GM13977 (cell line): ENCODE data around the gene ORM2.
A peak's percentile ranks its signal among the peaks of the same experiment; 100 is the strongest.

ENCODE experiments used
- DNase-seq: peaks from one replicate; pipeline ENCODE4 v3.0.0; 2012; ENCODE audit warnings: low spot score
- in situ Hi-C: fragments of 300-500 bp; cut with MboI; formaldehyde crosslinking; loops from one replicate; pipeline ENCODE4 v1.12.0; 2022; ENCODE audit warnings: low sequenced_read_pairs, low pct_unique_long_range_greater_than_20kb, mixed read lengths, inconsistent platforms; ENCODE audit not compliant: unreplicated experiment
- TF ChIP-seq, protein P1 (sequence below): IDR thresholded peaks from 2 replicates; pipeline ENCODE4 v1.5.1; 2012; ENCODE audit warnings: mild to moderate bottlenecking, control low read depth; ENCODE audit not compliant: insufficient read depth; ENCODE audit errors: extremely low read depth, missing control alignments

ORM2 gene

DNA sequence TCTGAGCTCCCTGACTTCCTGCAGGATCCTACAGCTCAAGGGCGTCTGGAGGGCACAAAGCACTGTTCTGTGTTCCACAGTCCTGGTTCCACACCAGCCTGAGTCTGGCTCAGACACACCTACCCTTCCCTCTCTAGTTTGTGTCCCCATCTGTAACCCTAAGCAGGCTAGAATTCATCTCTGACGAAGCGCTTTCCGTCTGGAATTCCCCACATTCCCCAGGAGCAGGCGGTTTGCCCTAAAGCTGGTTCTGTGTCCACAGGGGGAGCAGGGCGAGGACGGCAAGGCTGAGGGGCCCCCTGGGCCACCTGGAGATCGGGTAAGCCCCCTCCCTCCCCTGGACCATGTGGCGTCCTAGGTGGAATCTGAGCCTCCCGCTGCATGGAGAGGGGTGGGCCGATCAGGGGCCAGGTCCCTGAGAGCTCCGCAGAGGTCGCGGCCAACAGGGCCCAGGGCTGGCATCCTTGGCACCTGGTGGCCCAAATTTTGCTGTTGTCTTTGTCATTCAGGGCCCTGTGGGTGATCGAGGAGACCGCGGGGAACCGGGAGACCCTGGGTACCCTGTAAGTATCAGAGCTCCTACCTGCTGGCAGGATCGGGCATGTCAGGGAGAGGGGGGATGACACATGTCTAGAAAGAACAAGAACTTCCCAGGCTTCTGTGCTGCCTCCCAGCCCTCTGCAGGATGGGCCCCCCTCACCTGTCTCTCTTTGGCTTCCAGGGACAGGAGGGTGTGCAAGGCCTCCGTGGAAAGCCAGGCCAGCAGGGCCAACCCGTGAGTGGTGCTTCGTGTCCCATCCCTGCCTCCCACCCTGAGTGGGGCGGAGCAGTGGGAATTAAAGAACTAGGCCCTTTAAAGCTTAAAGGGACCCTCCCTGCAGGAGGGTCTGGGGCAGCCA is 41.2 kb upstream of the ORM2 start:
- in situ Hi-C loops = loop anchor here (25.0 kb wide), 1 partner anchor 176 kb away; no protein-coding TSS in a partner anchor
- no peak for DNase-seq

DNA sequence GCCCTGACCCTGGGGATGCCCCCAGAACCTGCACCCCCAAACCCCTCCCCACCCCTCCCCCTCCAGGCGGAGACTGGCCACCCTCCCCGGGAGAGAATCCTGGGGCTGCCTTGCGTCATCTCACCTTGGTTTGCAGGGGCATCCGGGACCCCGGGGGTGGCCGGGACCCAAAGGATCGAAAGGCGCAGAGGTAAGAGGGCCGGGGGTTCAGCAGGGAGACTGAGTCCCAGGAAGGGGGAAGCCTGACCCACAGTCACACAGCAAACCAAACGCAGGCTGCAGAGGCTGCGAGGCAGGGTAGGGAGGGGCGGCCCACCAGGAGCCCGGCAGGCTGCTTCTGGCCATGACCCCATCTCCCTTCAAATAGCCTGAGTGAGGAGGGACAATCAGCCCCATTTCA is 40.6 kb upstream of the ORM2 start:
- no peak for DNase-seq
- in situ Hi-C loops = loop anchor here (25.0 kb wide), 1 partner anchor 177 kb away; no protein-coding TSS in a partner anchor
- TF ChIP-seq, protein P1, sequence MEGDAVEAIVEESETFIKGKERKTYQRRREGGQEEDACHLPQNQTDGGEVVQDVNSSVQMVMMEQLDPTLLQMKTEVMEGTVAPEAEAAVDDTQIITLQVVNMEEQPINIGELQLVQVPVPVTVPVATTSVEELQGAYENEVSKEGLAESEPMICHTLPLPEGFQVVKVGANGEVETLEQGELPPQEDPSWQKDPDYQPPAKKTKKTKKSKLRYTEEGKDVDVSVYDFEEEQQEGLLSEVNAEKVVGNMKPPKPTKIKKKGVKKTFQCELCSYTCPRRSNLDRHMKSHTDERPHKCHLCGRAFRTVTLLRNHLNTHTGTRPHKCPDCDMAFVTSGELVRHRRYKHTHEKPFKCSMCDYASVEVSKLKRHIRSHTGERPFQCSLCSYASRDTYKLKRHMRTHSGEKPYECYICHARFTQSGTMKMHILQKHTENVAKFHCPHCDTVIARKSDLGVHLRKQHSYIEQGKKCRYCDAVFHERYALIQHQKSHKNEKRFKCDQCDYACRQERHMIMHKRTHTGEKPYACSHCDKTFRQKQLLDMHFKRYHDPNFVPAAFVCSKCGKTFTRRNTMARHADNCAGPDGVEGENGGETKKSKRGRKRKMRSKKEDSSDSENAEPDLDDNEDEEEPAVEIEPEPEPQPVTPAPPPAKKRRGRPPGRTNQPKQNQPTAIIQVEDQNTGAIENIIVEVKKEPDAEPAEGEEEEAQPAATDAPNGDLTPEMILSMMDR = no peak

More for the DNA sequence above, 41.2 kb upstream of the ORM2 start:
- TF ChIP-seq, protein P1 = no peak

DNA sequence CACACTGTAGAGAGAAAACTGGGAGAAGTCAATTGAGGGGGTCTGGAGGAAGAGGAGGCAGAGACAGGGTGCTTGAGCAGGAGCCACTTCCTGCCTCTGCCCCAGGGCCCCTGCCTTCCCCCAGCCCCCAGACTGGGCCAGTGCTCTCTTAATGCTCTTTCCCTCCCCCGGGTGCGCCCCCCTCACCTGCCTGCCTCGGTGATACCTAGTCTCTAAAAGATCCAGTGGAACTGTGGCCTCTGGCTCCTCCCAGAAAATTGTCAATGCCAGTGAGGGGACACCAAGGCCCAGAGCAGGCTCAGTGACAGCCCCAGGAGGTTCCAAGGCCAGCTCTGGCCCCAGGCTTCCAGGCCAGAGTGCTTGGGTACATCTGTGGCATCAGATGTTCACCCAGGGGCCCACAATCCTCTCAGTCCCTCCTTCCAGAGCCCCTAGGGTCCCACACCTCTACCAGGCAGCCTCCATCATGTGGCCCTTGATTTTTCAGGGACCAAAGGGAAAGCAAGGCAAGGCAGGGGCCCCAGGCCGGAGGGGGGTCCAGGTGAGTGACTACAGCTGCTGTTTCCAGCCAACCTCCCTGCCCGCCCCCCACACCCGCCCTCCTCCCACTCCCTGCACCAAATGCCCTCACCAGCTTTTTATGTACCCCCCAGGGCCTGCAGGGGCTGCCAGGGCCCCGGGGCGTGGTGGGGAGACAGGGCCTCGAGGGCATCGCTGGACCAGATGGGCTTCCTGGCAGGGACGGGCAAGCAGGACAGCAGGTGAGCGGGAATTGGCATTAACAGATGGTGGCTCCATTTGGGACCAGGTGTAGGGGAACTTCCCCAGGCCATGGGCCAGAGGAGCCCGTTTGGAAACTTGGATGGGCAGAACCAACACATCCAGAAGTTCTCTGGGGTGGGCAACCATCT is 39.8 kb upstream of the ORM2 start:
- in situ Hi-C loops = loop anchor here (25.0 kb wide), 1 partner anchor 178 kb away; no protein-coding TSS in a partner anchor
- no peak for DNase-seq
- TF ChIP-seq, protein P1 = no peak

DNA sequence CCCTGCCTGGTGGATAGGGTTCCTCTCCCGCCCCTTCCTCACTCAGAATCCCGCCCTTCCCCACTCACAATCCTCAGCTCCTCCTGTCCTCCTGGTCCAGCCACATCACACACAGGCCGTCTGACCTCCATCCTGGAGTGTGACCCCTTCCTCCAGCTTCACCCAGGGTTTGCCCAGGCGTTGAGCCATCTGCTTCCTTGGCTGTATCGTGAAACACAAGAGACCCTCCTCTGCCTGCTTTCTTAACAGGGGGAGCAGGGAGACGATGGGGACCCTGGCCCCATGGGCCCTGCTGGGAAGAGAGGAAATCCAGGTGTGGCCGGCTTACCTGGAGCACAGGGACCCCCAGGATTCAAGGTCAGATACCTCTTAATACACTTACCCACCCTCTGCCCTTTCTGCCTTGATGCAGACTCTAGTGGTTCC is 39.1 kb upstream of the ORM2 start:
- in situ Hi-C loops = loop anchor here (25.0 kb wide), 1 partner anchor 178 kb away; no protein-coding TSS in a partner anchor
- no peak for DNase-seq
- TF ChIP-seq, protein P1 = no peak

DNA sequence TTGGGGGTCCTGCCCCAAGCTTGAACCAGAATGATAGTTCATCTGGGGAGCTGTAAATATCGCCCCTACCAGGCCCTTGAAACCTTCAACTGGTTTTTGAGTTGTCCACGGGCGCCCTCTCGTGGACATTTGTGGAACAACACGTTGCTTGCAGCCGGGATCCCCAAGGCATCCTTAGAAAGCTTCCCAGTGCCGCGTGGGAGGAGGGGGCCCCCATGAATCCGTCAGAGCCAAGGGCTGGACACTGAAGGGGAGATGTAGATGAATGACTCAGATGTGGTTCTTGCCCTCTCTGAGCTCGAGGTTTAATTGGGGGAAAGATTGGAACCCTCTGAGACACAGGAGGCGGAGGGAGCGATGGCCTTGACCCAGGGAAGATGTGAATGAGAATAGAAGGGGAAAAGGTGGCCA is 38.6 kb upstream of the ORM2 start:
- in situ Hi-C loops = loop anchor here (25.0 kb wide), 1 partner anchor 179 kb away; no protein-coding TSS in a partner anchor
- TF ChIP-seq, protein P1 = peak; percentile 90
- peak; percentile 76 for DNase-seq
